CD4-positive, alpha-beta T cell (primary cell): Measurements from ENCODE around the gene CACNB2. TPM values are rescaled to one million over a fixed set of nuclear protein-coding genes. Genes with fewer than 3 reads are reported as not detected.

ENCODE experiments used
- ATAC-seq: fragments of 200-7000 bp; cut with Tn5 transposase; one replicate; pipeline ENCODE4 v1.10.0; 2022; ENCODE audit warnings: mild to moderate bottlenecking; ENCODE audit not compliant: poor library complexity
- CTCF ChIA-PET: fragments of 350-600 bp; sonication (Branson Sonifier 250); formaldehyde crosslinking; loops from one replicate; lab custom pipeline; 2021; ENCODE audit warnings: antibody characterized with exemption, inconsistent platforms; lab: Charles Lee
- POLR2A ChIA-PET: fragments of 350-600 bp; sonication (Branson Sonifier 250); formaldehyde crosslinking; loops from one replicate; lab custom pipeline; 2021; ENCODE audit warnings: antibody characterized with exemption, inconsistent platforms; lab: Charles Lee
- DNase-seq, 14 experiments: peaks; one replicate each; pipeline ENCODE4 v3.0.0-alpha.2; 2013 to 2020; ENCODE audit warnings: mixed read lengths in 2 of 14
- H3K27ac ChIP-seq, 2 donors: one replicate each; pipeline versions ENCODE4 v1.5.1 to v1.7.0; 2013; ENCODE audit warnings: low read length in 2 of 2, low read depth in 1 of 2, mild to moderate bottlenecking in 1 of 2
- H3K27me3 ChIP-seq, 2 experiments: 1 replicate in 1 of 2; 2 replicates in 1 of 2; pipeline versions ENCODE4 v1.6.1 to v1.7.0; 2013; ENCODE audit warnings: low read length in 2 of 2, control low read depth in 1 of 2, mild to moderate bottlenecking in 1 of 2, moderate library complexity in 1 of 2; ENCODE audit not compliant: insufficient read depth in 2 of 2, control insufficient read depth in 1 of 2
- H3K36me3 ChIP-seq: one replicate; pipeline ENCODE4 v1.6.1; 2013; ENCODE audit warnings: low read length, control low read depth; ENCODE audit not compliant: insufficient read depth
- H3K4me1 ChIP-seq: one replicate; pipeline ENCODE4 v1.6.1; 2013; ENCODE audit warnings: low read length, control low read depth; ENCODE audit not compliant: insufficient read depth
- H3K4me3 ChIP-seq: one replicate; pipeline ENCODE4 v1.5.1; 2013; ENCODE audit warnings: mild to moderate bottlenecking, low read length, moderate library complexity
- H3K9me3 ChIP-seq, 2 experiments: 1 replicate in 1 of 2; 2 replicates in 1 of 2; pipeline versions ENCODE4 v1.6.1 to v1.7.0; 2013; ENCODE audit warnings: low read length in 2 of 2, mild to moderate bottlenecking in 2 of 2, control low read depth in 1 of 2, moderate library complexity in 1 of 2; ENCODE audit not compliant: control insufficient read depth in 1 of 2, insufficient read depth in 1 of 2
- H3K27ac Mint-ChIP-seq: one replicate; pipeline ENCODE4 v1.8.0; 2020; ENCODE audit warnings: mixed read lengths
- H3K27me3 Mint-ChIP-seq: one replicate; pipeline ENCODE4 v1.8.0; 2021; ENCODE audit warnings: mixed read lengths
- H3K36me3 Mint-ChIP-seq: one replicate; pipeline ENCODE4 v1.8.0; 2021; ENCODE audit warnings: low read depth, mixed read lengths
- H3K4me1 Mint-ChIP-seq: one replicate; pipeline ENCODE4 v1.8.0; 2021; ENCODE audit warnings: low read depth, mixed read lengths
- H3K4me3 Mint-ChIP-seq: one replicate; pipeline ENCODE4 v1.8.0; 2020; ENCODE audit warnings: mild to moderate bottlenecking, mixed read lengths
- H3K9me3 Mint-ChIP-seq: one replicate; pipeline ENCODE4 v1.8.0; 2020; ENCODE audit warnings: mixed read lengths
- intact Hi-C, 2 experiments: fragments of 100-400 bp; cut with DNase I in 1 of 2; cut with micrococcal nuclease in 1 of 2; formaldehyde crosslinking; loops; one replicate each; pipeline versions ENCODE4 v1.15.1 to v1.9.0; 2023 to 2025; cut with DNase I, micrococcal nuclease
- total RNA-seq, 174 experiments: library from RNA in 2 of 174; stranded (reverse) in 2 of 174; gene quantifications; one replicate each; pipeline ENCODE4 v1.2.3 and lab custom pipeline; 2021 to 2026
- TF ChIP-seq, protein P1 (sequence below): fragments of 200-600 bp; IDR thresholded peaks from one replicate; pipeline ENCODE4 v1.8.0; 2022; ENCODE audit warnings: antibody characterized with exemption, mild to moderate bottlenecking

Gene CACNB2
- total RNA-seq, 2 experiments from 2014 or later, result 0.34 TPM; not detected in 1

DNA sequence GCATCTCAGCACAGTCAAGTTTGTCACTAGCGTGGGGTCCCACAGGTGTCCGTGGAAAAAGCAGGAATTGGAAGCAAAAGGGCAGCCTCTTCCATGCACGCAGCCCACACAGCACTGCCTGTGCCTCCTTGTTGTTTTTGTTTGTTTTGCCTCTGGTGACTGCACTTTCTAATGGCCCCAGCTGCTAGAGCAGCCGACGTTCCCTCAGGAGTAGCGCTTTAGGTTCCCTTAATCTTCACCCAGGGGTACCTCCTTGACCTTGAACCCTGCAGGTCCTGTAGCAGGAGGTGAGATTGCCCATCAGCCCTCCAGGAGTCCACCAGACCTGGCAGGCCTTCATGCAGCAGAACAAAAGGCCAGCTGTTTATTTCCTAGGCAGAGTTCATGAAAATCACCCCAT lies 210.1 kb downstream of the CACNB2 start:
- H3K27me3 Mint-ChIP-seq, result no peaks in the 10 kb centered on the region
- H3K27ac Mint-ChIP-seq, result no peak overlapping the region
- Histone ChIP-seq H3K36me3 (no peaks in the 10 kb centered on the region), H3K27ac (no peak overlapping the region), H3K27me3 (no peaks in the 10 kb centered on the region), H3K4me3 (no peak overlapping the region), H3K4me1 (no peaks in the 10 kb centered on the region), H3K9me3 (no peaks in the 10 kb centered on the region)
- no peak for ATAC-seq
- no peaks in the 10 kb centered on the region for H3K36me3 Mint-ChIP-seq
- CTCF ChIA-PET, result no interaction called here
- POLR2A ChIA-PET, result interaction anchor here (0.5 kb wide), 1 partner anchor 9 kb away, joined by 3 read pairs; no protein-coding TSS in a partner anchor
- DNase-seq, result no peak
- no peaks in the 10 kb centered on the region for H3K4me1 Mint-ChIP-seq
- H3K4me3 Mint-ChIP-seq, result no peak overlapping the region
- intact Hi-C loops, result no loop called here
- H3K9me3 Mint-ChIP-seq, result no peaks in the 10 kb centered on the region
- TF ChIP-seq, protein P1, sequence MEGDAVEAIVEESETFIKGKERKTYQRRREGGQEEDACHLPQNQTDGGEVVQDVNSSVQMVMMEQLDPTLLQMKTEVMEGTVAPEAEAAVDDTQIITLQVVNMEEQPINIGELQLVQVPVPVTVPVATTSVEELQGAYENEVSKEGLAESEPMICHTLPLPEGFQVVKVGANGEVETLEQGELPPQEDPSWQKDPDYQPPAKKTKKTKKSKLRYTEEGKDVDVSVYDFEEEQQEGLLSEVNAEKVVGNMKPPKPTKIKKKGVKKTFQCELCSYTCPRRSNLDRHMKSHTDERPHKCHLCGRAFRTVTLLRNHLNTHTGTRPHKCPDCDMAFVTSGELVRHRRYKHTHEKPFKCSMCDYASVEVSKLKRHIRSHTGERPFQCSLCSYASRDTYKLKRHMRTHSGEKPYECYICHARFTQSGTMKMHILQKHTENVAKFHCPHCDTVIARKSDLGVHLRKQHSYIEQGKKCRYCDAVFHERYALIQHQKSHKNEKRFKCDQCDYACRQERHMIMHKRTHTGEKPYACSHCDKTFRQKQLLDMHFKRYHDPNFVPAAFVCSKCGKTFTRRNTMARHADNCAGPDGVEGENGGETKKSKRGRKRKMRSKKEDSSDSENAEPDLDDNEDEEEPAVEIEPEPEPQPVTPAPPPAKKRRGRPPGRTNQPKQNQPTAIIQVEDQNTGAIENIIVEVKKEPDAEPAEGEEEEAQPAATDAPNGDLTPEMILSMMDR, result no peak

DNA sequence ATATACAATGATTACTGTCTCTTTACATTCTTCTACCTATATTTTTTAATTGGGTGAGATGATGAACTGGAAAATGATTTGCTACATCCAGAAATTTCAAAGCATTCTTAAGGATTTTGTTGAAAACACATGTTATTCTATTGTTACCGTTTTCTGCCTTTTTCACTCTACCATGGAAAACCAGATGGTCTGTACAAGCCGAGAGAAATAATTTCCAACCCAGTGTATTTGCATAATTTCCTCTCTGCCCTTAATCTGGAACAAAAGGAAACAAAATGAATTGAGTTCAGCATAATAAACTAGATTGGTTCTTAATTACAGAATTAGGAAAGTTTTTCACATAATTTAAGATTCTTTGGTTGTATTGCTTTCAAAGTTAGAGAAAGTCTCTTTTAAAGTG lies 211.2 kb downstream of the CACNB2 start:
- ChIA-PET CTCF (no interaction called here), POLR2A (no interaction called here)
- Mint-ChIP-seq H3K27ac (no peak overlapping the region), H3K4me1 (no peaks in the 10 kb centered on the region), H3K4me3 (no peak overlapping the region), H3K27me3 (no peaks in the 10 kb centered on the region), H3K9me3 (no peaks in the 10 kb centered on the region), H3K36me3 (no peaks in the 10 kb centered on the region)
- ATAC-seq, result no peak
- no peak for DNase-seq
- Histone ChIP-seq H3K36me3 (no peaks in the 10 kb centered on the region), H3K4me1 (no peaks in the 10 kb centered on the region), H3K9me3 (no peaks in the 10 kb centered on the region), H3K27me3 (no peaks in the 10 kb centered on the region), H3K4me3 (no peak overlapping the region), H3K27ac (no peak overlapping the region)
- intact Hi-C loops, result no loop called here
- TF ChIP-seq, protein P1, result no peak

DNA sequence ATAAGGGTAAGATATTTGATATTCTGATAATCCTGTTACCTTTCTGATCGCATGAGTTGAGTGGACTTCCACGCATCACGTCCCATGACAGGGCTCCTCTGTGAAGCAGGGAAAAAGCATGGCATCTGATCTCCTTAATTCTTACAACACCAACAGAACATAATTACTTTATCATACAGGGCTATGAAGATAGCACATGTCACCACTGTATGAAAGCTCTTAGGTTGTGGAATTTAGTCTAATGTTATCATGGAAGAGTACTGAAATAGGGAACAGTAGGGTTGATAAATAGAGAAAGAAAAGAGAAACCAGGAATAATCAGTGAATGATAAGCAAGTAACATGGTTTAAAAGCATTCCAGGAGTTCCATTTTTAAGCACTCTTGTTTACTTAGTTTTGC lies 212.0 kb downstream of the CACNB2 start:
- ChIA-PET POLR2A (no interaction called here), CTCF (no interaction called here)
- no peak for ATAC-seq
- Mint-ChIP-seq H3K4me1 (no peaks in the 10 kb centered on the region), H3K9me3 (no peaks in the 10 kb centered on the region), H3K36me3 (no peaks in the 10 kb centered on the region), H3K27ac (no peak overlapping the region), H3K4me3 (no peak overlapping the region), H3K27me3 (no peaks in the 10 kb centered on the region)
- Histone ChIP-seq H3K9me3 (no peaks in the 10 kb centered on the region), H3K27me3 (no peaks in the 10 kb centered on the region), H3K4me3 (no peak overlapping the region), H3K36me3 (no peaks in the 10 kb centered on the region), H3K27ac (no peak overlapping the region), H3K4me1 (no peaks in the 10 kb centered on the region)
- DNase-seq, result no peak
- TF ChIP-seq, protein P1, result no peak
- intact Hi-C loops, result no loop called here
